GM23248 (cell line): ENCODE results near the gene SLC13A3. TPM values are rescaled to one million over a fixed set of nuclear protein-coding genes. Genes with fewer than 3 reads are reported as not detected.

Source experiments
- DNase-seq: peaks from one replicate; pipeline ENCODE4 v3.0.0-alpha.2; 2015
- H2AFZ ChIP-seq: fragments of 200-600 bp; sonication (generic); 2 replicates; pipeline ENCODE4 v1.6.1; 2016; ENCODE audit warnings: antibody characterized with exemption
- H3F3A ChIP-seq: fragments of 200-600 bp; sonication (generic); 2 replicates; pipeline ENCODE4 v1.6.1; 2016; ENCODE audit warnings: mild to moderate bottlenecking, antibody characterized with exemption, mixed run types; ENCODE audit not compliant: insufficient read depth
- H3K27ac ChIP-seq: fragments of 200-600 bp; sonication (generic); 2 replicates; pipeline ENCODE4 v1.5.1; 2016; ENCODE audit warnings: mild to moderate bottlenecking
- H3K27me3 ChIP-seq: fragments of 200-600 bp; sonication (generic); replicated peaks from 2 replicates; pipeline ENCODE4 v1.6.1; 2016; ENCODE audit warnings: mild to moderate bottlenecking; ENCODE audit not compliant: insufficient read depth
- H3K36me3 ChIP-seq: fragments of 200-600 bp; sonication (generic); 2 replicates; pipeline ENCODE4 v1.6.1; 2016; ENCODE audit warnings: low read depth, mild to moderate bottlenecking
- H3K4me1 ChIP-seq: fragments of 200-600 bp; sonication (generic); 2 replicates; pipeline ENCODE4 v1.6.1; 2016; ENCODE audit warnings: mild to moderate bottlenecking; ENCODE audit not compliant: insufficient read depth
- H3K4me2 ChIP-seq: fragments of 200-600 bp; sonication (generic); one replicate; pipeline ENCODE4 v1.6.1; 2016; ENCODE audit warnings: mild to moderate bottlenecking; ENCODE audit not compliant: unreplicated experiment
- H3K4me3 ChIP-seq: fragments of 200-600 bp; sonication (generic); 2 replicates; pipeline ENCODE4 v1.5.1; 2016; ENCODE audit warnings: mild to moderate bottlenecking
- H3K79me2 ChIP-seq: fragments of 200-600 bp; sonication (generic); 2 replicates; pipeline ENCODE4 v1.6.1; 2016; ENCODE audit warnings: mild to moderate bottlenecking; ENCODE audit not compliant: insufficient read depth
- H3K9ac ChIP-seq: fragments of 200-600 bp; sonication (generic); 2 replicates; pipeline ENCODE4 v1.6.1; 2016; ENCODE audit warnings: mild to moderate bottlenecking
- H3K9me2 ChIP-seq: fragments of 200-600 bp; sonication (generic); 2 replicates; pipeline ENCODE4 v1.6.1; 2016; ENCODE audit warnings: mixed run types, mild to moderate bottlenecking, moderate library complexity; ENCODE audit not compliant: insufficient read depth
- H3K9me3 ChIP-seq: fragments of 200-600 bp; sonication (generic); one replicate; pipeline ENCODE4 v1.6.1; 2017; ENCODE audit warnings: low read depth
- H4K20me1 ChIP-seq: fragments of 200-600 bp; sonication (generic); 2 replicates; pipeline ENCODE4 v1.6.0; 2016; ENCODE audit not compliant: insufficient read depth
- EZH2 ChIP-seq: fragments of 200-600 bp; sonication (generic); IDR thresholded peaks from 2 replicates; pipeline ENCODE4 v1.6.1; 2018; ENCODE audit warnings: antibody characterized with exemption, mild to moderate bottlenecking; ENCODE audit not compliant: insufficient read depth, poor library complexity, severe bottlenecking
- EZH2phosphoT487 ChIP-seq: fragments of 200-600 bp; sonication (generic); IDR thresholded peaks from 2 replicates; pipeline ENCODE4 v1.6.1; 2018; ENCODE audit warnings: antibody characterized with exemption, moderate library complexity, mild to moderate bottlenecking, low read depth; ENCODE audit not compliant: insufficient read depth
- WGBS, 2 experiments: methylation state at CpG; one replicate each; pipeline ENCODE4 v1.1.6; 2015 to 2017; ENCODE audit warnings: low lambda C conversion rate in 2 of 2, low coverage in 1 of 2; ENCODE audit errors: missing lambda C conversion rate in 2 of 2; 5-methylcytosine and 5-hydroxymethylcytosine counted together
- in situ Hi-C: fragments of 300-500 bp; cut with MboI; formaldehyde crosslinking; loops from 2 replicates; pipeline ENCODE4 v1.15.0; 2020
- polyA plus RNA-seq: library from polyadenylated mRNA; unstranded; fragments of >200 nt; fragmentation: Nextera tagmentation; extraction: Ambion mirVana; gene quantifications from 2 replicates; pipeline ENCODE4 v1.2.1, GENCODE V29; 2016
- total RNA-seq: library from RNA; depleted of rRNA; stranded (reverse); fragments of >200 nt; shearing (Covaris generic); gene quantifications from 2 replicates; pipeline ENCODE4 v1.2.3, GENCODE V29; 2014

SLC13A3 gene
- total and polyA plus RNA-seq, 2 experiments from 2014 or later = 2.4 to 4.6 TPM

GRCh38 chr20:46541229-46541935, 109.9 kb downstream of the SLC13A3 start:
- in situ Hi-C loops = no loop called here
- TF ChIP-seq EZH2phosphoT487 (no peak), EZH2 (no peak)
- Histone ChIP-seq H3K4me2 (no peak overlapping the region), H3K36me3 (no peaks in the 10 kb centered on the region), H3K27ac (no peak overlapping the region), H3F3A (no peaks in the 10 kb centered on the region), H4K20me1 (no peaks in the 10 kb centered on the region), H3K27me3 (0 out of 2 replicates have a peak, but pooled peaks cover 8% of the 10 kb centered on the region), H3K9ac (no peak overlapping the region), H3K4me3 (no peak overlapping the region), H3K9me2 (no peaks in the 10 kb centered on the region), H3K79me2 (no peaks in the 10 kb centered on the region), H3K4me1 (no peaks in the 10 kb centered on the region), H2AFZ (no peak overlapping the region), H3K9me3 (no peaks in the 10 kb centered on the region)
- no peak for DNase-seq
- 41 to 46% methylated on average over 36 of the region's 36 CpGs for WGBS, 2 experiments

- in situ Hi-C loops = no loop called here
- Histone ChIP-seq H3K36me3 (no peaks in the 10 kb centered on the region), H3K9ac (no peak overlapping the region), H3K4me3 (no peak overlapping the region), H4K20me1 (no peaks in the 10 kb centered on the region), H3K4me2 (no peak overlapping the region), H3K4me1 (no peaks in the 10 kb centered on the region), H3K27me3 (peaks cover 16% of the 10 kb centered on the region; the same call in 1 of the 2 replicates), H3K27ac (no peak overlapping the region), H2AFZ (no peak overlapping the region), H3K9me3 (no peaks in the 10 kb centered on the region), H3K9me2 (no peaks in the 10 kb centered on the region), H3F3A (no peaks in the 10 kb centered on the region), H3K79me2 (no peaks in the 10 kb centered on the region)
- no peak for DNase-seq
- 57 to 63% methylated on average over 2 of the region's 2 CpGs for WGBS, 2 experiments
- TF ChIP-seq EZH2 (no peak), EZH2phosphoT487 (no peak)
These were observed 112.1 kb downstream of the SLC13A3 start for GRCh38 chr20:46539113-46539512.

GRCh38 chr20:46530640-46531039, 120.6 kb downstream of the SLC13A3 start:
- no peak overlapping the region for H3K27ac ChIP-seq
- no peaks in the 10 kb centered on the region for H4K20me1 ChIP-seq
- in situ Hi-C loops = no loop called here
- DNase-seq = no peak
- no peaks in the 10 kb centered on the region for H3K9me2 ChIP-seq
- peaks cover 5% of the 10 kb centered on the region; the same call in 1 of the 2 replicates for H3K27me3 ChIP-seq
- H3K36me3 ChIP-seq = no peaks in the 10 kb centered on the region
- H3K4me3 ChIP-seq = no peak overlapping the region
- TF ChIP-seq EZH2phosphoT487 (no peak), EZH2 (no peak)
- H3K9me3 ChIP-seq = no peaks in the 10 kb centered on the region
- no peaks in the 10 kb centered on the region for H3F3A ChIP-seq
- H2AFZ ChIP-seq = no peak overlapping the region
- H3K79me2 ChIP-seq = no peaks in the 10 kb centered on the region
- H3K4me2 ChIP-seq = no peak overlapping the region
- 28 to 36% methylated on average over 4 of the region's 4 CpGs for WGBS, 2 experiments
- no peak overlapping the region for H3K9ac ChIP-seq
- H3K4me1 ChIP-seq = no peaks in the 10 kb centered on the region

GRCh38 chr20:46523696-46524328, 127.4 kb downstream of the SLC13A3 start:
- no peaks in the 10 kb centered on the region for H3K4me1 ChIP-seq
- H3K9ac ChIP-seq = no peak overlapping the region
- H3K4me2 ChIP-seq = no peak overlapping the region
- no peak overlapping the region for H2AFZ ChIP-seq
- H3K9me2 ChIP-seq = no peaks in the 10 kb centered on the region
- no peak overlapping the region for H3K27ac ChIP-seq
- WGBS, 2 experiments = 47 to 49% methylated on average over 2 of the region's 2 CpGs
- H3K79me2 ChIP-seq = no peaks in the 10 kb centered on the region
- H3K9me3 ChIP-seq = no peaks in the 10 kb centered on the region
- H3K4me3 ChIP-seq = no peak overlapping the region
- H3F3A ChIP-seq = no peaks in the 10 kb centered on the region
- no peak for TF ChIP-seq EZH2
- TF ChIP-seq EZH2phosphoT487 = no peak
- DNase-seq = peak; percentile 30
- no peaks in the 10 kb centered on the region for H4K20me1 ChIP-seq
- H3K36me3 ChIP-seq = no peaks in the 10 kb centered on the region
- in situ Hi-C loops = no loop called here
- H3K27me3 ChIP-seq = no peaks in the 10 kb centered on the region

GRCh38 chr20:46523108-46523507, 128.2 kb downstream of the SLC13A3 start:
- Histone ChIP-seq H3K27ac (no peak overlapping the region), H3K79me2 (no peaks in the 10 kb centered on the region), H3F3A (no peaks in the 10 kb centered on the region), H3K9ac (no peak overlapping the region), H3K9me2 (no peaks in the 10 kb centered on the region), H3K9me3 (no peaks in the 10 kb centered on the region), H3K36me3 (no peaks in the 10 kb centered on the region), H2AFZ (no peak overlapping the region), H3K4me1 (no peaks in the 10 kb centered on the region), H3K27me3 (no peaks in the 10 kb centered on the region; the same call in 1 of the 2 replicates), H4K20me1 (no peaks in the 10 kb centered on the region), H3K4me2 (no peak overlapping the region), H3K4me3 (no peak overlapping the region)
- in situ Hi-C loops = no loop called here
- no peak for TF ChIP-seq EZH2
- no peak for TF ChIP-seq EZH2phosphoT487
- DNase-seq = no peak
- 15 to 24% methylated on average over 5 of the region's 5 CpGs for WGBS, 2 experiments
